GDM1 (cell line): ENCODE results near the gene ZFHX3.
"Not testable (repeated sequence)": the region's sequence is repeated elsewhere in the genome, so short reads cannot be mapped to it uniquely, and the experiment has no call there.

Experiments
- DNase-seq: peaks from one replicate; lab custom pipeline; 2025; lab: John Stamatoyannopoulos, UW

The ZFHX3 gene

GRCh38 chr16:73020409-73020884 is 27.5 kb downstream of the ZFHX3 start:
- no peak for DNase-seq

GRCh38 chr16:73019457-73020362 is 28.2 kb downstream of the ZFHX3 start:
- no peak for DNase-seq

GRCh38 chr16:73018821-73019456 is 29.0 kb downstream of the ZFHX3 start:
- no peak for DNase-seq

GRCh38 chr16:73017321-73017720 is 30.6 kb downstream of the ZFHX3 start:
- DNase-seq, result no peak

- no peak for DNase-seq
Measured at GRCh38 chr16:73016488-73016830, 31.5 kb downstream of the ZFHX3 start.

- DNase-seq, result no peak
Measured at GRCh38 chr16:73015612-73016487, 32.1 kb downstream of the ZFHX3 start.

GRCh38 chr16:73014768-73015167 is 33.2 kb downstream of the ZFHX3 start:
- no peak for DNase-seq

GRCh38 chr16:73013974-73014373 is 34.0 kb downstream of the ZFHX3 start:
- no peak for DNase-seq

- DNase-seq, result no peak
Measured at GRCh38 chr16:73012341-73012740, 35.6 kb downstream of the ZFHX3 start.

GRCh38 chr16:73011926-73012325 is 36.0 kb downstream of the ZFHX3 start:
- no peak for DNase-seq

GRCh38 chr16:73010150-73010676 is 37.7 kb downstream of the ZFHX3 start:
- no peak for DNase-seq

- DNase-seq, result not testable (repeated sequence)
Measured at GRCh38 chr16:73009710-73010109, 38.2 kb downstream of the ZFHX3 start.

- DNase-seq, result no peak
Measured at GRCh38 chr16:73006026-73006425, 41.9 kb downstream of the ZFHX3 start.

- DNase-seq, result no peak
Measured at GRCh38 chr16:73002866-73003265, 45.1 kb downstream of the ZFHX3 start.

- DNase-seq, result no peak
Measured at GRCh38 chr16:73000907-73001521, 46.9 kb downstream of the ZFHX3 start.

GRCh38 chr16:73000020-73000906 is 47.7 kb downstream of the ZFHX3 start:
- no peak for DNase-seq

GRCh38 chr16:72999541-73000019 is 48.3 kb downstream of the ZFHX3 start:
- no peak for DNase-seq

- no peak for DNase-seq
Measured at GRCh38 chr16:72997141-72997542, 50.8 kb downstream of the ZFHX3 start.

GRCh38 chr16:72996291-72997062 is 51.5 kb downstream of the ZFHX3 start:
- no peak for DNase-seq

- DNase-seq, result not testable (repeated sequence)
Measured at GRCh38 chr16:72995882-72996270, 52.1 kb downstream of the ZFHX3 start.
